ENCODE measurements around the gene RELT.
"Not testable (repeated sequence)": the region's sequence is repeated elsewhere in the genome, so short reads cannot be mapped to it uniquely, and the experiment has no call there.

Gene RELT

GRCh38 chr11:73428227-73428626 lies 52.0 kb downstream of the RELT start:
- DNase-seq (ENCODE audit: low spot score): no peak
- FAIRE-seq: no peak

GRCh38 chr11:73428699-73429098 lies 52.5 kb downstream of the RELT start:
- FAIRE-seq: no peak
- DNase-seq (ENCODE audit: low spot score): no peak

- DNase-seq (ENCODE audit: low spot score): no peak
- FAIRE-seq: no peak
Measured at GRCh38 chr11:73429121-73429750, 53.0 kb downstream of the RELT start.

DNA sequence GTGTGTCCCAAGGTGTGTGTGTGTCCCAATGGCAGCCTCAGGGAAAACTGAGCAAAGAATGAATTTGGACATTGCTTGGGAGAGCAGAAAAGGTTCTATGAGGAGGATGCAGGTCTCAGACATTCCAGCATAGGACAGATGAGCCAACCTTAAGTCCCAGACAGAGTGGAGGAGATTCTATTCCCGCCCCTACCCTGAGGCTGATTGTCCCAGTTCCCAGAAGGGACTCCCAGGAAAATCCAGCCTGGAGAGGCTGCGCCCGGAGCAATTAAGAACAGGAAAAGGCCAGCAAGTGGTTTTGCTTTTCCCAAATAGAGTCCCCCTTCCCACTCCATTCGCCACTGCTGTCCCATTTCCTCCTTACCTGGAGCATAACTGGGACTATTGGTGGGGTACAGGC lies 54.1 kb downstream of the RELT start:
- FAIRE-seq (no peak), DNase-seq (ENCODE audit: low spot score) (no peak)

DNA sequence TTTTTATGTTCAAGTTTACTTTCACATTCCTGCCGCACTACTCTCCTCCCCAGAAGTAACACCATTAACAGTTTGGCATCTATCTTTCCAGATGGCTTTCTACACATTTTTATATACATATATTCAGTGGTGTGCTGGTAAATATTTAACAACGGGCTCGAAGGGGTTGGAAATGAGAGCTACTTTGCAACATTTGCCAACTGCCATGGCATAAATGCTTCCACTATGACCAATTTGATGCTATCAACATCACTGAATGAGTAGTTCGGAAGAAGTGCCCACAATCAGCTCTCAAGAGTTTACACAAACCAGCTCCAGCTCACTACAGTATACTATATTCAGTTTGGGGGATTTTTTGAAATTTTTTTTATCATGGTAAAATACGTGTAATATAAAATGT lies 55.2 kb downstream of the RELT start:
- no peak for FAIRE-seq

GRCh38 chr11:73436859-73437258 lies 60.7 kb downstream of the RELT start:
- FAIRE-seq: not testable (repeated sequence)

More for the DNA sequence above, 55.2 kb downstream of the RELT start:
- DNase-seq (ENCODE audit: low spot score): no peak

DNA sequence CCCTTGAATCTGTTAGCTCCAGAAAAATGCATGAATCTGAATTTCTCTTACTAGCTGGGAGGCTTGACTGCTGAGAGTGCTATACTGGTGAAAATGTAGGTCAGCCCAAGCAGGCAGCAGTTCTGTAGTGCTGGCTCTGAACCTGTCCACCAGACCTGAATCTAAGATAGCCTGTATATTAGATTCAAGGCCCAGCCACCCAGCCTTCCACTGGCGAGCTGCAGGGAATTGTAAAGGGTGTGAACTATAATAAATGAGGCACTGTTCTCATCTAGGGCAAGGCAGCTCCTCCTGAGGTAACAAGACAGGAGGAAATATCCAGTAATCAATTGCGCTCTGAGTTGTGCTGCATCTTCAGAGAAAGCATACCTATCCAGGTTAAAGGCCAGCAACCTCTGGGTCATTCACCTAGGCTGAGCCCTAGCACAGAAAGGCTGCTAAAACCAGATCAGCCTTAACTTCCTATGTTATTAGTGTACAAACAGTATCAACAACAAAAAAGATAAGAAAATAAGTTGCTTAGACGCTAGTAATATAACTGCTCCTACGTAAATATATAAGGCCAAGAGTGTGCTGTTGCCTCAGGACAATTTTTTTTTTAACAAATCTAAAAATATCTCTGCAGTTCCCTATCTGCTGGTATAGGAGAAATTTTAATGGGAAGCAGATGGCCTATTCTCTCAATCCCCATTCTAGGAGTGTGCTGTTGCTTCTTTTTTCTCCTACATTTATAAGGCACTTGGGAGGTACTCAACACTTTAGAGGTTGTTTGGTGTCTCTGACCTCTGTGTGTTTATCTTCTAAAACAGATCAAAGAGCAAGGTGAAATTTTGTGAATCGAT lies 63.0 kb downstream of the RELT start:
- no peak for FAIRE-seq
- no peak for DNase-seq (ENCODE audit: low spot score)

More at GRCh38 chr11:73436859-73437258, 60.7 kb downstream of the RELT start:
- DNase-seq (ENCODE audit: low spot score): not testable (repeated sequence)

DNA sequence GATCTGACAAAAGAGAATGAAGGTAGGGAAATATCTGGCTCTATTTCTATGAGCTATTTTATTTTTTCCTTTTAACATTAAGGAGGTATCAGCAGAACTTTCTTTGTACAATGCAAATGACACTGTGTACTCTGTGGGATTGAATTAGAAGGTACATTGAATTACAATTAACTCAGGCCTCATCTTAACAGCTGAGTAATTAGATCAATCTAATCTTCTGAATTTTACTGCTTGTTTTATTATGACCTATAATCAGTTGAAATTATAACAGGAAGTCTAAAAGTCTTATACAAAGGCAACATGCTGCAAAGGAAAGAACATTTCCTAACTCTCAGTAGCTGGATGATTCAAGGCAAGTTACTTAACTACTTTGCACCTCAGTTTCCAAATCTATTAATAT lies 69.8 kb downstream of the RELT start:
- DNase-seq (ENCODE audit: low spot score): no peak
- no peak for FAIRE-seq

DNA sequence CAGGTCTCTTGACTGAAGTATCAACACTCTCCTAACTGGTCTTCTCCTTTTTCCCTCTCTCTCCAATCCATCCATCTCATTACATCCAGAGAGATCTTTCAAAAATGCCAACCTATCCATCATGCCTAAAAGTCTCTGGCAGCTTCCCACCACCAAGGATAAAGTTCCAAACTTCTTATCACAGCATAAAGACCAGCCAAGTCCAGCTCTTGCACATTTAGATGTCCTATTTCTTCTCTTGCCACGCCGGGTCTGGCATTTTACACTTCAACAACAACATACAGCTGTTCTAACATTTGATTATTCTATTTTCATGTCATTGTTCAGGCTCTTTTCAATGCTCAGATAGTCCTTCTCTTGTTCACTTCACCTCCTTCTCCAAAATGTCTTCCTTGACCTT lies 70.6 kb downstream of the RELT start:
- FAIRE-seq (no peak), DNase-seq (ENCODE audit: low spot score) (no peak)
